SK-N-SH (cell line): ENCODE data around the gene ELMO1. TPM values are rescaled to one million over a fixed set of nuclear protein-coding genes. Genes with fewer than 3 reads are reported as not detected.

ENCODE experiments used
- CTCF ChIA-PET: fragments of 300-600, 350-600 bp; formaldehyde crosslinking; extraction: SDS; loops from one replicate; lab custom pipeline; 2021; lab: Yijun Ruan, JAX
- POLR2A ChIA-PET: fragments of 350-600 bp; sonication (Branson Sonifier 250); formaldehyde crosslinking; extraction: SDS; loops from one replicate; lab custom pipeline; 2020; ENCODE audit warnings: antibody characterized with exemption, inconsistent platforms; lab: Yijun Ruan, JAX
- DNase-seq: peaks from one replicate; pipeline ENCODE4 v3.0.0; 2012
- H2AFZ ChIP-seq: fragments of 200-600 bp; sonication (generic); 2 replicates; pipeline ENCODE4 v1.8.1; 2016; ENCODE audit warnings: antibody characterized with exemption, mild to moderate bottlenecking, low read depth
- H3F3A ChIP-seq: fragments of 200-600 bp; sonication (generic); replicated peaks from 2 replicates; pipeline ENCODE3; 2016; ENCODE audit warnings: antibody characterized with exemption, mild to moderate bottlenecking; ENCODE audit not compliant: insufficient read depth
- H3K27ac ChIP-seq, 2 experiments: fragments of 200-500 bp in 1 of 2; fragments of 200-600 bp in 1 of 2; sonication (Bioruptor generic) in 1 of 2; sonication (generic), shearing (Covaris generic) in 1 of 2; 2 replicates each; pipeline versions ENCODE4 v1.5.1 to v1.6.1; 2014 to 2016; ENCODE audit warnings: low read depth in 2 of 2, inconsistent platforms in 1 of 2, low read length in 1 of 2, mild to moderate bottlenecking in 1 of 2, mixed read lengths in 1 of 2
- H3K27me3 ChIP-seq: fragments of 200-600 bp; sonication (generic), shearing (Covaris generic); 2 replicates; pipeline ENCODE4 v1.6.1; 2016; ENCODE audit warnings: mixed run types; ENCODE audit not compliant: insufficient read depth
- H3K36me3 ChIP-seq, 2 experiments: fragments of 200-500 bp in 1 of 2; fragments of 200-600 bp in 1 of 2; sonication (Bioruptor generic) in 1 of 2; sonication (generic) in 1 of 2; replicated peaks in 1 of 2; 2 replicates each; pipeline versions ENCODE3 to v1.5.1; 2014 to 2016; ENCODE audit warnings: low read length in 1 of 2, mild to moderate bottlenecking in 1 of 2; ENCODE audit not compliant: insufficient read depth in 2 of 2, control insufficient read depth in 1 of 2
- H3K4me1 ChIP-seq, 2 experiments: fragments of 200-500 bp in 1 of 2; fragments of 200-600 bp in 1 of 2; sonication (Bioruptor generic) in 1 of 2; sonication (generic), shearing (Covaris generic) in 1 of 2; 2 replicates each; pipeline versions ENCODE4 v1.5.1 to v1.6.1; 2014 to 2016; ENCODE audit warnings: low read depth in 1 of 2, low read length in 1 of 2, mixed run types in 1 of 2; ENCODE audit not compliant: insufficient read depth in 2 of 2, control insufficient read depth in 1 of 2
- H3K4me2 ChIP-seq: fragments of 200-600 bp; sonication (generic), shearing (Covaris generic); 2 replicates; pipeline ENCODE4 v1.6.1; 2017; ENCODE audit warnings: mixed run types
- H3K4me3 ChIP-seq, 2 experiments: fragments of 200-500 bp in 1 of 2; fragments of 200-600 bp in 1 of 2; sonication (Bioruptor generic) in 1 of 2; sonication (generic), shearing (Covaris generic) in 1 of 2; 2 replicates each; pipeline versions ENCODE4 v1.5.1 to v1.8.1; 2014 to 2016; ENCODE audit warnings: low read depth in 2 of 2, inconsistent platforms in 1 of 2, low read length in 1 of 2, mild to moderate bottlenecking in 1 of 2, mixed read lengths in 1 of 2, moderate library complexity in 1 of 2
- H3K79me2 ChIP-seq: fragments of 200-600 bp; sonication (generic); 2 replicates; pipeline ENCODE4 v1.8.1; 2017; ENCODE audit warnings: mild to moderate bottlenecking; ENCODE audit not compliant: insufficient read depth
- H3K9ac ChIP-seq: fragments of 200-600 bp; sonication (generic); 2 replicates; pipeline ENCODE4 v1.6.1; 2017; ENCODE audit warnings: mixed run types
- H3K9me2 ChIP-seq: fragments of 200-600 bp; sonication (generic); 2 replicates; pipeline ENCODE4 v1.6.1; 2017; ENCODE audit warnings: mixed run types
- H3K9me3 ChIP-seq: fragments of 200-600 bp; sonication (generic); 2 replicates; pipeline ENCODE4 v1.6.1; 2017; ENCODE audit warnings: mixed run types, mild to moderate bottlenecking, moderate library complexity
- H4K20me1 ChIP-seq: fragments of 200-600 bp; sonication (generic); 2 replicates; pipeline ENCODE4 v1.6.1; 2017; ENCODE audit warnings: mild to moderate bottlenecking, mixed run types; ENCODE audit not compliant: insufficient read depth
- CTCF ChIP-seq: fragments of 200-600 bp; sonication (generic); IDR thresholded peaks from 2 replicates; pipeline ENCODE4 v1.6.1; 2017; ENCODE audit warnings: antibody characterized with exemption, mild to moderate bottlenecking, moderate library complexity
- EP300 ChIP-seq, 2 experiments: IDR thresholded peaks; 2 replicates each; pipeline versions ENCODE4 v1.4.0 to v1.6.1; 2012; ENCODE audit warnings: borderline replicate concordance in 1 of 2, low read depth in 1 of 2, low read length in 1 of 2
- GATA2 ChIP-seq: sonication (generic); formaldehyde crosslinking; IDR thresholded peaks from 2 replicates; pipeline ENCODE4 v1.5.0; 2020; ENCODE audit warnings: mild to moderate bottlenecking, missing genetic modification reagents
- JUND ChIP-seq: IDR thresholded peaks from 2 replicates; pipeline ENCODE4 v1.4.0; 2012
- MEF2A ChIP-seq: IDR thresholded peaks from 2 replicates; pipeline ENCODE4 v1.4.0; 2012; ENCODE audit warnings: low read depth, borderline replicate concordance
- MXI1 ChIP-seq: IDR thresholded peaks from 2 replicates; pipeline ENCODE4 v1.6.1; 2012; ENCODE audit warnings: mild to moderate bottlenecking, low read depth, low read length, improper control_type of control experiment
- RCOR1 ChIP-seq: fragments of 150-350 bp; IDR thresholded peaks from 2 replicates; pipeline ENCODE4 v1.6.1; 2017; ENCODE audit warnings: antibody characterized with exemption, low read length
- TAF1 ChIP-seq: IDR thresholded peaks from 2 replicates; pipeline ENCODE4 v1.6.1; 2012; ENCODE audit warnings: low read depth, mild to moderate bottlenecking, low read length, moderate library complexity, borderline replicate concordance
- WGBS: methylation state at CpG from one replicate; pipeline ENCODE4 v1.1.6; 2017; ENCODE audit warnings: low lambda C conversion rate; 5-methylcytosine and 5-hydroxymethylcytosine counted together
- polyA plus RNA-seq, 3 experiments: library from polyadenylated mRNA; depleted of rRNA; stranded (reverse); fragments of >200 nt; gene quantifications; 2 replicates each; pipeline ENCODE4 v1.2.3, GENCODE V29; 2012

The ELMO1 gene
- polyA plus RNA-seq, 1 of the 3 experiments (the other 2 are of a cell fraction), result 0.64 TPM

GRCh38 chr7:36971515-36972139 is 477.0 kb downstream of the ELMO1 start:
- Histone ChIP-seq H3F3A (no peaks in the 10 kb centered on the region), H3K9me2 (no peaks in the 10 kb centered on the region), H2AFZ (no peak overlapping the region), H3K4me1 (peaks cover 0 to 11% of the 10 kb centered on the region in 2 experiments; a peak in 2 of 4 replicates), H3K79me2 (no peaks in the 10 kb centered on the region), H3K4me2 (no peak overlapping the region), H3K27ac (no peak overlapping the region), H4K20me1 (no peaks in the 10 kb centered on the region), H3K9me3 (0 out of 2 replicates have a peak, but pooled peaks cover 3% of the 10 kb centered on the region), H3K4me3 (no peak overlapping the region), H3K27me3 (no peaks in the 10 kb centered on the region), H3K36me3 (no peaks in the 10 kb centered on the region), H3K9ac (no peak overlapping the region)
- POLR2A ChIA-PET, result no interaction called here
- WGBS, result 47% methylated on average over 9 of the region's 9 CpGs
- DNase-seq, result no peak
- CTCF ChIA-PET, result interaction anchor here (0.7 to 7.8 kb wide), 8 partner anchors 11 to 531 kb away, joined by 3 to 241 read pairs (median 19); no protein-coding TSS in a partner anchor
- no peak for TF ChIP-seq GATA2 (CRISPR knock-in tag)

- WGBS, result 42% methylated on average over 5 of the region's 5 CpGs
- TF ChIP-seq CTCF (no peak), TAF1 (no peak), JUND (no peak), RCOR1 (no peak), EP300 (IDR thresholded peaks at IDR 0.05; ENCODE audit: borderline replicate concordance in 1 of 2, low read depth in 1 of 2, low read length in 1 of 2) (no peak), MEF2A (no peak), GATA2 (CRISPR knock-in tag) (no peak), MXI1 (no peak)
Observed at GRCh38 chr7:36970551-36971514, 477.8 kb downstream of the ELMO1 start.

More at GRCh38 chr7:36970551-36971514, 477.8 kb downstream of the ELMO1 start:
- ChIA-PET CTCF (interaction anchor here (0.7 to 7.8 kb wide), 9 partner anchors 12 to 530 kb away, joined by 3 to 241 read pairs (median 6); no protein-coding TSS in a partner anchor), POLR2A (no interaction called here)
- Histone ChIP-seq H3K4me2 (no peak overlapping the region), H2AFZ (no peak overlapping the region), H4K20me1 (no peaks in the 10 kb centered on the region), H3F3A (no peaks in the 10 kb centered on the region), H3K36me3 (no peaks in the 10 kb centered on the region), H3K4me1 (peaks cover 0 to 18% of the 10 kb centered on the region in 2 experiments; a peak in 2 of 4 replicates), H3K9me2 (no peaks in the 10 kb centered on the region), H3K9ac (no peak overlapping the region), H3K4me3 (no peak overlapping the region), H3K27ac (peak overlapping the region in 1 of 2 experiments; percentile 40; a peak in 1 of 4 replicates), H3K27me3 (no peaks in the 10 kb centered on the region), H3K9me3 (0 out of 2 replicates have a peak, but pooled peaks cover 3% of the 10 kb centered on the region), H3K79me2 (no peaks in the 10 kb centered on the region)
- no peak for DNase-seq
